HG02884 (cell line): ENCODE results near the gene MFGE8.
A peak's percentile ranks its signal among the peaks of the same experiment; 100 is the strongest.

Experiments used
- ATAC-seq: cut with Tn5 transposase; IDR thresholded peaks from one replicate; pipeline ENCODE4 v1.9.1; 2021; ENCODE audit warnings: mild to moderate bottlenecking, moderate library complexity; ENCODE audit not compliant: unreplicated experiment

The MFGE8 gene

DNA sequence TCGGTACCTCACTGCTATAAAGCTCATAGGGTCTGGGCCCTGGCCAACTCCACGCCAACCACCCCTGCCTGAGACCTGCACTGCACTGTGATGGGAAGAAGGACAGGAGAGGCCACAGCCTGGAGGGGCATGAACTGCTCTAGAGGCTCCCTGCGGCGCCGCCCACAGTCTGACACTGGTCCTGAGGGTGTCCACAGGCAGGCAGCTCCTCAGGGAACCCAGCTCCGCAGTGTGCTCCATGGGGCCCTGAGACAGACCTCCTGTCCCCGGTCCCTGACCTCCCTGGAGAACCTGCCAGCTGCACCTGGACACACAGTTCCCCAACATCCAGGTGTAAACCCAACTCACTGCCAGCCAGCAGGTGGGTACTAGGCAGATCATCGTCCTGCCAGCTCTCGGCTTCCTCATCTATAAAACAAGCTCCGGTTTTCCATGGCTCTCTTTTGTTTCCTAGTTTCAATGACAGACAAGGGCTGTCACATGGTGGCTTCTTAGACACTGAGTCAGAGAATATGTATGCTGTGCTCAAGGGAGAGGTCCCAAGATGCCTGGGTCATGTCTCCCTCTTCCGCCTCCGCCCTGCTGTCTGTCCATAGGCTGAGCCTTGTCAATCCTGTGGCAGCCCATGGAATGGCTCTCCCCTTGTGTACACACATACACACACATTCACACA, 12.7 kb downstream of the MFGE8 start:
- no peak for ATAC-seq

DNA sequence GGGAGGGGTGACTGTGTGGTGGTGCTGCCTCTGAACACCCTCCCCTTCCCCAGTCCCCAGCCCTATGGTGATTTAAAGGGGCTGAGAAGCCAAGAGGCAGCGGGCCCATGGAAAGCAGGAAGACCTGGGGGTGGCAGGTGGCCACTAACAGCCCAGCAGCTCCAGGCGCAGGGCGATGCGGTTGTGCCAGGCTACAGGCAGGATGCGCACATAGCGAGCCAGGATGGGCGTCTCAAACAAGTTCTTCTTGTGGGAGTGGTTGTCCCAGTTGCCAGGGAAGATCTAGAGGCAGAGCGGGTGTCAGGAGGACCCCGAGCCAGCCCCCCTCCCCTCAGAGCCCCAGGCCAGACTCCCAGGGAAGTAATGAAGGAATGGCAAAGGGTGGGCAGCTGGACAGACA, 13.9 kb downstream of the MFGE8 start:
- no peak for ATAC-seq

DNA sequence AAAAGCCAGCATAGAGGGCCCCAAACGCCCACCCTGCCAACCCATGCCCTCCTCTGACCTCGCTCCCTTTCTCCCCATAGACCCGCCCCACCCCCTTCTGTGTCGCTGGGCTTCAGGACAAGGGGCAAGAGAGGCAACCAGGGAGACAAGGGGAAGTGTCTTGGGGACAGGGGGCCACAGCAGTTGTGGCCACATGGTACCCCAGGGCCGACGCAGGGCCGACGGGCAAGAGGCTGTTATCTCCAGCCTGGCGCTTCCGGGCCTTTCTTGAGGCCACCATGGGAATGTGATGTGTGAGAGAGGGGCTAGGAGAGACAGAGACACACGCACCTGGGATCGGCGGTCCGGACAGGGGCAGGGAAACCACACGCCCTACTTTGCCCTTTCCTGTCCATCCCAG, 14.4 kb downstream of the MFGE8 start:
- no peak for ATAC-seq

DNA sequence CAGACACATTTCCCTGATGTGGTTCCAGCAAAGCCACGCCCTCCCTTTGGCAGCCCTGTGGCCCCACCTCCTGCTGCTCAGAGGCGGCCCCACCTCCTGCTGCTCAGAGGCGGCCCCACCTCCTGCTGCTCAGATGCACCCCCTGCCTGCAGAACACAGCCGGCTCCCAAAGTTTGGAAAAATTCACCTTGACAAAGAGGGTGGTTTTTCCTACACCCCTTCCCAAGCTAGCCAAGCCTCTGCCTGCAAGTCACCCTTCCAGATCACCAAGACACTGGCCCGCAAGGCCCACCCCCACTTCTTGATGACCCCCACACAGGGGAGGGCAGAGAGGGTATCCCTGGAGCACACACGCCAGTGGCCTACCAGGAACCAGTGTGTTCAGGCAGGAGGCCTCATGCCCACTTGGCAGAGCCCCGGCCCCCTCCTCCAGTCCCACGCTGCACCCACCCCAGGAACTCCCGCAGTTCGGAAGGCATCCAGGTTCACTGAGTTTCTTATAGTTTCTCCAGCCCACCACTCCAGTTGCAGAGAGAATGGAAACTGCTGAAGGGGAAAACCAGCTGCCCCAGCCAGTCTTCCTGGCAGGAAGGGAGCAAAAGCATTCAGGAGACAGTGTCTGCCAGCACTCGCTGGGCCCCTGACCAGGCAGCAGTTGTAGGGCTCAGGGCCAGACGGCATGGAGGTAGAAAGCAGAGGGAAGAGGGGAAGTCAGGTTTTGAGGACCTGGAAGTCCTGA, 15.6 kb downstream of the MFGE8 start:
- ATAC-seq, result no peak

GRCh38 chr15:88897142-88897455, 16.1 kb downstream of the MFGE8 start:
- ATAC-seq, result no peak

GRCh38 chr15:88896333-88897033, 16.7 kb downstream of the MFGE8 start:
- ATAC-seq, result no peak

GRCh38 chr15:88894819-88895767, 18.1 kb downstream of the MFGE8 start, which contains the start of gene HAPLN3:
Gene HAPLN3, minus strand, starts transcription at chr15:88895544. Its CDS starts 8,246 bp downstream, at chr15:88887298.
- ATAC-seq, result peak; percentile 51

DNA sequence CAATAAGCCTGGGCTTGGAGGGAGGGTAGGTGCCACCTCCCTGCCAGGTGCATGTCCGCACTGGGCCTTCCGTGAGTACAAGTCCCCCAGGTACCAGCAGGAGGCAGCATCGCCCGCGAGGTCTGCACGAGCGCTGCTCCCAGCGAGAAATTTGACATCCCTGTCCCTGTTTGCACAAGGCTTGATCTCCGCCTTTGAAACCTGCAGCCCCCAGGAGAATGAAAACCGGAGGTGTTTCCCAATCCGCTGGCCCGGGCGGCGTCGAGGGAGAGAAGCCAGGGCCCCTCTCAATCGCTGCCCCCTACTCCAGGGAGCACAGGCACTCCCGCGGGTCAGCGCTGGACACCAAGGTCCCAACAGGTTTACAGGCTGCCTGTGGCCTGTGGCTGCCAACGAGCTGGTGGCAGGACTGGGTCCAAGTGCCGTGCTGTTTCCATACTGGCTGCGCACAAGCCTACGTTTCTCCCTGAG, 18.8 kb downstream of the MFGE8 start:
- no peak for ATAC-seq

GRCh38 chr15:88891540-88892254, 21.5 kb downstream of the MFGE8 start:
- no peak for ATAC-seq

- no peak for ATAC-seq
Observed at GRCh38 chr15:88890495-88890894, 22.7 kb downstream of the MFGE8 start.

- no peak for ATAC-seq
Observed at GRCh38 chr15:88888719-88889118, 24.5 kb downstream of the MFGE8 start.

GRCh38 chr15:88887068-88887580, 26.1 kb downstream of the MFGE8 start:
- ATAC-seq, result no peak

DNA sequence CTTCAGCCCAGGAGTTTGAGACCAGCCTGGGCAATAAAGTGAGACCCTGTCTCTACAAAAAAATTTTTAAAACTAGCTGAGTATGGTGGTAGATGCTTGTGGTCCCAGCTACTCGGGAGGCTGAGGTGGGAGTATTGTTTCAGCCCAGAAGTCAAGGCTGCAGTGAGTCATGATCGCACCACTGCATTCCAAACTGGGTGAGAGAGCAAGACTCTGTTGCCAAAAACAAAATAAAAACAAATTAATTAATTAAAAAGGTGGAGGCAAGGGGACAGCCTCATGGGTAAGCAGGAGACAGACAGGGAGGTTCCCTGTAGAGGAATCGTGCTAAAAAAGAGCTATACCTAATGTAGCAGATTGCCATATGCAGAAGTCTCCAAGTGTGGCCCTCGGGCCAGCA, 30.4 kb downstream of the MFGE8 start:
- ATAC-seq, result no peak

DNA sequence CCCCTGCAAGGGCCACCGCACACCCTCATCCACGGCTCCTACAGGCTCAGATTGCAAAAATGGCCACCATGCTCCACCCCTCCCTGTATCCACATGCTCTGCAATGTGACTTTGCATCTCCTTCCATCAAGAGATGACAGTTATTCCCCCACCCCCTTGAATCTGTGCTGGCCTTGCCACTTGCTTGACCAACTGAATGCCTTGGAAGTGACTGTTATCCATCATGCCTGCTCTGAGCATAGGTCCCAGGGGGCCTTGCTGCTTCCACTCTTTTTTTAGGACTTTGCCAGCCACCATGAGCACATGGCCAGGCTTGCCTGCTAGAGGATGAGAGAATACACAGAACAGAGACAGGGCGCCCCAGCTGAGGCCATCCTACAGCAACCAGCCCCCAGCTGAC, 31.4 kb downstream of the MFGE8 start:
- ATAC-seq, result no peak

- no peak for ATAC-seq
Observed at GRCh38 chr15:88880944-88881740, 32.0 kb downstream of the MFGE8 start.

DNA sequence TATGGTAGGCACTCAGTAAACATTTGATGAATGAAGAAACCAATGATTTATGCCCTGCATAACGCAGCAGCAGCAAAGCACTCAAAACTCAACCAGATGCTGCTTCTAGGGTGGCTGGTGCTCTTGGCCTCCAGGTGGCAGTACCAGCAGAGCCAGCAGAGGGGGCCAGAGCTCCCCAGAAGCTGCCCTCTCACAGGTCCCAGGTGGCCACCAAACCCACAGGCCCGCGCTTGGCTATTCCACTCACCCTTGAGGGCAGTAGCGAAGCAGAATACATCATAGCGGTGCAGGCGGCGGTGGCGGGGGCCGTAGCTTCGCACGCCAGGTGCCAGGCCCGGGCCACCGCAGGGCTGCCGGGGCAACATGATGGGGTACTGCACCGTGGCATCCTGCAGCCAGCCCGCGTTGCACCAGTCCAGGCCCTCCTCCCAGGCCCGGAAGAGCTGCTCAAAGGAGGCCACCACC, 34.4 kb downstream of the MFGE8 start:
- no peak for ATAC-seq

- ATAC-seq, result no peak
Observed at GRCh38 chr15:88877906-88878305, 35.3 kb downstream of the MFGE8 start.

- ATAC-seq, result no peak
Observed at GRCh38 chr15:88877415-88877814, 35.8 kb downstream of the MFGE8 start.

DNA sequence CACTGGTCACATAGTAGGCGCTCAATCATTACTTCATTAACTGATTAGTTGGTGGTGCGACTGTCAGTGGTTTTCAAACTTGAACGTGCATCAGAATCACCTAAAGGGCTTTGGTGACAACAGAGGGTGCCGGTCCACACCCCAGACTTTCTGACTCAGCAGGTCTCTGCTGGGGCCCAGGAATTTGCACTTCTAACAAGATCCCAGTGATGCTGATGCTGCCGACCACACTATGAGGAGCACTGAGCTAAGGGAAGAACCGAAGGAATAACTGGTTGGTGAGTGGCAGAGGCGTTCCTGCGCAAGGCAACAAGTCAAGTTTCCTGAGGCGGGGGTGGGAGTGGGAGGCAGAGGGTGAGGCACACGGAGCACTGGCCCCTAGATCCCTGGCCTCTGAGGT, 36.6 kb downstream of the MFGE8 start:
- no peak for ATAC-seq
